Measurements from ENCODE around the gene ATP6AP2.
"Not testable (repeated sequence)": the region's sequence is repeated elsewhere in the genome, so short reads cannot be mapped to it uniquely, and the experiment has no call there.

The ATP6AP2 gene

DNA sequence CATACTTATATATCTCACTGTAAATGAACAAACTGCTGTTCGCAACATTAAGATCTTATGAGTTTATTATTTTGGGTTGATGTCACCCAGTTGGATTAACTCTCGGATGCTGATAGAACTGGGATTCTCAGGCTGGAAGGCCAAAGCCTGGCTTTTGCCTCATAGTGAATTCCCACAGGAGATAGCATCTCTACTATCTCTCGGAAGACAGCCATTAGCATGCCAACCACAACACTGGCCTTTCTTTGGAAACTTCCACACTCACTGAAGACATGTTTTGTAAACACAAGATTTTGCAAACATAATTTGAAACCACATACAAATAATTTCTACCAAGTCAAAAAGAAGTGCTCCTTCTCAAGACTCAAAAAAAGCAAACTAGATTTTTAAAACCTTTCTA, 4.5 kb upstream of the ATP6AP2 start:
- DNase-seq, result no peak

DNA sequence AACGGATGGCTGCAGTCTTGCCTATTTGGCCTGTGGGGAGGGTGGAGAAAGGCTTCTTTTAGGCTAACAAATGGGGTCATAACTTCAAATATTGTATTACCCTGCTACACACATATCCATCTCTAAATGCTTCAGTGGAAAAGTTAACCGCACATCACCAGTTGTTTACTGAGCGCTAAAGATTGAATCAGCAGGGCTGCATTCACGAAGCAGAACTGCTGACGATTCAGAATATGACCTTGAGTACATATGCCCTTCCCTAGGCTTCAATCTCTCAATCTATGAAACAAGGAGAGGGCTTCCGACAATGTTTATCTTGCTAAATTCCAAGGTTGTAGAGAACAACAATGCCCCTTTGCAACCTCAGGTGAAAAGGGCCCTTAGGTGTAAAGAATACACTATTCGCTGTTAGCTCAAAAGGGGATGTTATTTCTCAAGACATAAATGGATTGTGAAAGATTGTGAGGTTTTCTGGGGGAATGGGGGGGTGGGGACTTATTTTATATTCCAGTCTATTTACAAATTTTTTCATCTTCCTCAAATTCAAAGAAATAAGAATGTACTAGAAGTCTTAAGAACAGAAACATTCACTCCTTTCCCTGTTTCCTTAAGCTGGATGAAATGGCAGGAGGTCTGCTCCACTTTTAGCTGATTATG, 2.6 kb upstream of the ATP6AP2 start:
- no peak for DNase-seq

DNA sequence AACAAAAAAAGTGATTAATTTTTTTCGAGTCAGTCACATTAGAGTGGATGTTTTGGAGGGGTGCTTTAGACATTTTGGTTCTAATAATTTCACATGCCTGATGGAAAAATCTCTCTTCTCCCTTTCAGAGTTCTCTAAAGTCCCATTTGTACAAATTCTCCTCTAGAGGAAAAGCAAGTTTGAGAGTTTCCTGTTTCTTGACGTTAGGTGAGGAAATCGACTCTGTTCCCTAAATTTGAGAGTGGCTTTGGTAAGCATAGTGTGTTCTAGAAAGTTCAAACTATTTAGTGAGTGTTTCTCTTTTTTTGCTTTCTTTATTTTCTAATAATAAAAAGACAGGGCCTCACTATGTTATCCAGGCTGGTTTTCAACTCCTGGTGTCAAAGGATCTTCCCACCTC, 1.6 kb upstream of the ATP6AP2 start:
- no peak for DNase-seq

DNA sequence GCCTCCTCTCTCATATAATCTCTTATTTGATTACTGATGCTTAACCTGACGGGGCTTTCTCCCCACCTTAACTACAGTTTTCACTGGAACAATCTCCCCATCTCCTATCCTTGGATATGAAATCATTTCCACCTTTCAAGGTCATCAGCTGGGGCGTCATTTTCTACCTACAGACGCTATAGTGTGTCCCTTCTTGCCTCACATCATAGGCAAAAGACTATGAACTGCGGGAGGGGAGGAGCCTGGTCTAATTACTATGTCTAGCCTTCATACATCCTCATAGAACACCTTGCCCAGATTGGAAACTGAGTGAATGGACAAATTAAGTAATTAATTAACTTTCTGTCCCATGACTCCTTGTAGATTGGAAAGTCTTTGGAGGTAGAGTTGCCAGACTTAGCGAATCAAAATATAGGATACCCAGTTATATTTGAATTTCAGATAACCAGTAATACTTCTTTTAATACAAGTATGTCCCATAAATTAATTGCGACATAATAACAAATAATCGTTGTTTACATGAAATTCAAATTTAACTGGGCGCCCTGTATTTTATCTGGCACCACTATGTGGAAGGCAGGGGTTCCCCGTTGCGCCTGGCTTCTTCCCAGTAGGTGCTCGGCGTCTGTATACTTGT, 752 bp upstream of the ATP6AP2 start:
- DNase-seq, result no peak

DNA sequence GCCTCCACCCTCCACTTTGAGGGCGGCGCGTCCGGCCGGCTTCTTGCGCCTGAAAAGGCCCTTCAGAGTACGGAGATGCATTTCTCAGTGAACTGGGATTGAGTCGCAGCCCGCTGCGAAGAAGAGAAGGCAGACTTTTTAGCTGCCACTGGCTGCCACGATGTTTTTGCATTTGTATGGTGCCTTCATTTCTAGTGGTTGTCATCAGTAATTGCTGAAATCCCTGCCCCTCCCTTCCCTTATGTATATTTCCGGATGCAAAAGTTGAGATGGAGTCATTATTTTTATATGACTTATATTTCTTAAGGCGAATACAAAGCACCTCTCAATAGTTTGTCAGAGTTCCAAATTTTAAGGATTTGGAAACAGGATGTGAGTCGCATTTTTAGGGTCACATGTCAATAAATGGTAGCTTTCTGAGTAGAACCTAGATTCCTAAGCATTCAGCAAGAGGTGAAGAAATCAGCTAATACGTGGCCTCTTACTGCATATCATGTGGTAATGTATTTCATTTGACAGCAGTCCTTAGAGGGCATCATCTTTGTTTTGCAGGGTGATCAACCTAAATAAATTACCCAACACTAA, 658 bp downstream of the ATP6AP2 start:
- DNase-seq, result peak; percentile 40

DNA sequence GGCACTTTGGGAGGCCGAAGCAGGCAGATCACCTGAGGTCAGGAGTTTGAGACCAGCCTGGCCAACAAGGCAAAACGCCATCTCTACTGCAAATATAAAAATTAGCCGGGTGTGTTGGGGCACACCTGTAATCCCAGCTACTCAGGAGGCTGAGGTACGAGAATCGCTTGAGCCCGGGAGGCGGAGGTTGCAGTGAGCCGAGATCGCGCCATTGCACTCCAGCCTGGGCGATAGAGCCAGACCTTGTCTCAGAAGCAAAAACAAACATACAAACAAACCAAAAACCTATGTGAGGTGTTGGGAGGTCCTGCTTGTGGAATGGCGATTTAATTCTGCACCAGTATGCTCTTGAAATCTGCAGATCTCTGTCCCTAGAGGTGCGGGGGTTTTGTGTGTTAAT, 1.4 kb downstream of the ATP6AP2 start:
- not testable (repeated sequence) for DNase-seq

DNA sequence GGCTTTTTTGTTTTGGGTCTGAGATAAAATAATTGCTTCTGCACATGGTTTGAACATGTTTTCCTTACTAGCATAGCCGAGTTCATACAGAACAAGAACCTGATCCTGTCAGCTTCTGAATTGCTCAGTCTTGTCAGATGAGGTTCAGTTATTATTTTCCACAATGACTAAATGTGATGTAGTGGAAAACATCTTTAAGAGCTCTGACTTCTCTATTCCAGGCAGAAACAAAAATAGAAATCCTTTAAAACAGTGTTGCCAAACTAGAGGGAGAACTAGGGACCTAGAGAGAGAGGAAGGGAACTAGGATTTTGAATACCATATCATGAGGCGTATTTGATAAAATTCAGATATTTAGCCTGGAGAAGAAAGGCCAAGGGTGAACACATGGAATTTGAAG, 2.0 kb downstream of the ATP6AP2 start:
- DNase-seq, result no peak

DNA sequence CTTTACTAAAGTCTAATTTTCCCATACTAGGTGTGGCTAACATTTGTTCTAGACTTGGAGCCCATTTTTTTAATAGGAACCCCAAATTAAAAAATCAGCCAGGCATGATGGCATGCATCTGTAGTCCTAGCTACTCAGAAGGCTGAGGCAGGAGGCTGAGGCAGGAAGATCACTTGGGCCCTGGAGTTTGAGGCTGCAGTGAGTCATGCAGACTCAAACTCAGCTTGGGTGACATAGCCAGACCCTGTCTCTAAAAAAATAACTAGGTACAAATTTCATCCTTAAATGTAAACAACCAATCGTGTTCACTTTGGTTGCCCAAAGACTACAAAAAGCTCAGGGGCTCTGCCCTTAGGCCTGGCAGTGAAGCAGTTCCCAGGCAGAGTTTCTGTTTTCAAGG, 6.9 kb downstream of the ATP6AP2 start:
- not testable (repeated sequence) for DNase-seq

DNA sequence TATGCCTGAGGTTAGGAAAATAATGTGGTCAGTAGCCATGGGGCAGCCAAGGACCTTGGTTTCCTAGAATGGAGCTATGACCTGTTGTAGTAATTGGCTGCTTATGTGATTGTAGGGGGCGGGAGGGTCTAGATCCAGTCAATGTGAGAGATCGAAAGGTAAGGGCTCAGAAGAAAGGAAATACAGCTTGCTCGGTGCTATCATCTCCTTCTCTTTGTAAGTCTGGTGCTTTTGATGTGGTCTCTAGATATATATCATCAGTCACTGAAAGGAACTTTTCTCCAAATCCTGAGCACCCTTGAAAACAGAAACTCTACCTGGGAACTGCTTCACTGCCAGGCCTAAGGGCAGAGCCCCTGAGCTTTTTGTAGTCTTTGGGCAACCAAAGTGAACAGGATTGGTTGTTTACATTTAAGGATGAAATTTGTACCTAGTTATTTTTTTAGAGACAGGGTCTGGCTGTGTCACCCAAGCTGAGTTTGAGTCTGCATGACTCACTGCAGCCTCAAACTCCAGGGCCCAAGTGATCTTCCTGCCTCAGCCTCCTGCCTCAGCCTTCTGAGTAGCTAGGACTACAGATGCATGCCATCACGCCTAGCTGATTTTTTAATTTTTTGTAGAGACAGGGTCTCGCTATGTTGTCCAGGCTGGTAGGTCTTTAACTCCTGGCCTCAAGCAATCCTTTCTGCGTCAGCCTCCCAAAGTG, 9.0 kb downstream of the ATP6AP2 start:
- DNase-seq, result not testable (repeated sequence)

DNA sequence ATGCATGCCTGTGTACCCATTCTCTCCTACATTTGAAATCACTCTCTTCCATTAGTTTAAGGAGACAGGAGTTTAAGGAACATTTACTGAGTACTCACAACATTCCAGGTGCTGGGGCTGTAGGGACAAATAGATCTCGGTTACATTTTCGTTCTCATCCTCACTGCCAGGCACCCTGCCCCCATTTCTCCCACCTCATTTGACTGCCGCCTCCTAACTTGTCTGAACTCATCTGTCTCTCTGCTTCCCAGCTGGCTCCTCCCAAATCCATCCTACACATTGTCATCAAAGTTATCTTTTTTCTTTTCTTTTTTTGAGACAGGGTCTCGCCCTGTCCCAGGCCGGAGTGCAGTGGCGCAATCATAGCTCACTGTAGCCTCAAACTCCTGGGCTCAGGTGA, 22.7 kb downstream of the ATP6AP2 start:
- no peak for DNase-seq

DNA sequence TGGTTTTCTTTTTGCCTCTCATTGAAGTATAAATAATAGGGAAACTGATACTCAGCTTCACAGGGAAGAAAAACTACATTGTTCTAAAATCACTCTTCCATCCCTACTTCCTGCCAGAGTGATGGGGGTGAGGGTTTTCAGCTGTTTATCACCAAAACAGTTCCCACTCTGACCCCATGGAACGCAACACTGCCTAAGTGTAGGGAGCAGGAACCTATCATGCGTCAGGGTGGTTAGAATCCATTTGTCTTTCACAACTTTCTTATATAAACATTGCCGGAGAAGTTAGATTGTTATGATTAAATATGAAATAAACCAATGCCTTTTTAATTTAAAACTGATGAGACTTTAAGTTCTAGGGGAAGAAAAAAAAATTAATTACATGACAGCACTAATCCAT, 26.6 kb downstream of the ATP6AP2 start:
- no peak for DNase-seq

DNA sequence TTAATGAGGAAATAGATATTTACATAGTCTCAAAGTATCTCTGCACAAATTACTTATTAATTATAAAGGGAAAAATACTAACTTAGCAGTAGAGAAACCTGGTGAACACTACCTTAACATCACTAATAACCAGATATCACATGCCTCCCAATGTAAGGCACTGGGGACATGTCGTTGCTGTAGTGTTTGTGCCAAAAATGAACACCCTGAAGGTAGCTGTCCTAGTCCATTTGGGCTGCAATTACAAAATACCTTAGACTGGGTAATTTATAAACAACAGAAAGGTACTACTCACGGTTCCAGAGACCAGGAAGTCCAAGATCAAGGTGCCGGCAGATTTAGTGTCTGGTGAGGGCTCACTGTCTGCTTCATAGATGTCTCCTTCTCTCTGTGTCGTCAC, 31.7 kb downstream of the ATP6AP2 start:
- no peak for DNase-seq

DNA sequence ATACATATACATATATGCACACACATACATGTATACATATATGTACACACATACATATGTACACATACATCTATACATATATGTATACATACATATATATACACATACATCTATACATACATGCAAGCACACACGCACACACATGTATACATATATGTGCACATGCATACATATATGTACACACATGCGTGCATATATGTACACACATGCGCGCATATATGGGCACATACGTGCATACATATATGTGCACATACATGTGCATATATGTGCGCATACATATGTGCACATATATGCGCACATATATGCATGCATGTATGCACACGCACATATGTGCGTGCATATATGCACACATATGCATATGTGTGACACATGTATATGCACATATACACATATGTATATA, 35.2 kb downstream of the ATP6AP2 start:
- no peak for DNase-seq

DNA sequence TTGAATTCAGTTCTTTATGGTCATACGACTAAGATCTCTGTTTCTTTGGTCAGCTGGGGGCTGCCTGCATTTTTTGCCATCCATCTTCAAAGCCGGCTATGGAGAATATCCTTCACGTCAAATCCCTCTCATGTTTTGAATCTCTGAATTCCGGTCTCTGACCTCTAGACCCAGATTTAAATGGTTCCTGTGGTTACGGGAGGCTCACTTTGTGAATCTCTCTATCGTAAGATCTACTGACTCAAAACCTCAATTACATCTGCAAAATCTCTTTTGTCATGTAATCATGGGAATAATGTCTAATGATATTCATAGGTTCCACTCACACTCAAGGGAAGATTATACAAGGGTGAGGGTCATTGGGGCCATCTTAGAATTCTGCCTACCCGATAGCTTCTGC, 36.8 kb downstream of the ATP6AP2 start:
- no peak for DNase-seq

DNA sequence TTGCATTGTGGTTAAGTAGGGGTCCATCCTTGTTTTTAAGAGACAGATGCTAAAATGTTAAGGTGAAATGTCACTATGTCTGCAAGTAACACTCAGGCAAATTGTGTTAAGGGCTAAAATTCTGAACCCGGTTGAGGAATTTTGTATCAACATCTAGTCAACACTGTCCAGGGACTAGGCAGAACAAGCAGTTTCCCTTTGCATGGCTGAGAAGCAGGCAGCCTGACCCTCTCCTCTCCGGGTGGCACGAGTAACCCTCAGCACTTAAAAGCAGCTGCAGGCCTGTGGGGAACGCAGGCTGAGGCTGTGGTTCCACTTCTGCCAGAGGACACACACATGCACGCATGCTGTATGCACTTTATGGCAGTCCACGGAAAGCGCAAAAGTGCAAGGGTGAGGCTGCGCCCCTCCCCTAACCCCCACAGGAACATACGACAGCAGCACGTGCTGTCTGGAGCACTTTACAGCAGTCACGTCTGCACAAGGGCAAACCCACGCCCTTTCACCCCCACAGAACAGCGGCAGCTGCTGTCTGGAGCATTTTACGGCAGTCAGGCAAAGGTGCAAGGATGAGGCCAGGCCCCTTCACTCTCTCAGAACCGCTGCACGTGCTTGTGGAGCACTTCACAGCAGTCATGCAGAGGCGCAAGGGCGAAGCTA, 41.8 kb downstream of the ATP6AP2 start:
- no peak for DNase-seq

DNA sequence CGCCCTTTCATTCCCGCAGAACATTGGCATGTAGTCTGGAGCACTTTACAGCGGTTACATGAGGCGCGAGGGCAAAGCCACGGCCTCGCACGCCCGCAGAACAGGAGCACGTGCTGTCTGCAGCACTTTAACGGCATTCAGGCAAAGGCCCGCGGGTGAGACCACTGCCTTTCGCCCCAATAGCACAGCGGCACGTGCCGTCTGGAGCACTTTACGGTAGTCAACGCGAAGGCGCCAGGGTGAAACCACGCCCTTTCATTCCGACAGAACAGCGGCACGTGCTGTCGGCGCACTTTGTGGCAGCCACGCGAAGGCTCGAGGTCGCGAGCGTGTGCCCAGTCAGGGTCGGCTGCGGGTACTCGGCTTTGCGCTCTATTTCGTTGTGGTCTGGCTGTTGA, 42.4 kb downstream of the ATP6AP2 start, which contains the start of gene MPC1L:
Gene MPC1L (plus strand): TSS at position 290 of the 398 bp plus-strand sequence. CDS start 138 bp downstream, outside the sequence.
- DNase-seq, result no peak

DNA sequence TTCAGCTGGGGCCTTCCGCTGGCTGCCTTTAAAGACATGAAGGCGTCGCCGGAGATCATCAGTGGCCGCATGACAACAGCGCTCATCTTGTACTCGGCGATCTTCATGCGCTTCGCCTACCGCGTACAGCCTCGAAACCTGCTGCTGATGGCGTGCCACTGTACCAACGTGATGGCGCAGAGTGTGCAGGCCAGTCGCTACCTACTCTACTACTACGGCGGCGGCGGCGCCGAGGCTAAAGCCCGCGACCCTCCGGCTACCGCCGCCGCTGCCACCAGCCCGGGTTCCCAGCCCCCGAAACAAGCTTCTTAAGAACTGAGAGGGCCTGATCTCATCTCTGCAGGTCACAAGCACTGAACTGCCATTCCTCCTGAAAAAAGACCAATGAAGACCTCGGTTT, 42.9 kb downstream of the ATP6AP2 start:
- DNase-seq, result no peak

DNA sequence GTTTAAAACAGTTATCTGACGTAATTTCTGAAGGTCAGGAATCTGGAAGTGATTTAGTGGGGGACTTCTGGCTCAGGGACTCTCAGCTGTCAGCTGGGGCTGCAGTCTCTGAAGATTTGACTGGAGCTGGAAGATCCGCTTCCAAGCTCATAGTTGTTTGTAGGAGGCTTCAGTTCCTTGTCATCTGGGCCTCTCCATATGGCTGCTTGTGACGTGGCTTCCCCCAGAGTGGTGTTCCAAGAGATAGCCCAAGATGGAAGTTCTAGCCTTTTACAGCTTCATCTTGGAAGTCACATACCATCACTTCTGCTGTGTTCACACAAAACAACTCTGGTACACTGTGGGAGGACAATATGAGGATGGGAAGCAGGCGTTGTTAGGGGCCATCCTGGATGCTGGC, 44.5 kb downstream of the ATP6AP2 start:
- no peak for DNase-seq

DNA sequence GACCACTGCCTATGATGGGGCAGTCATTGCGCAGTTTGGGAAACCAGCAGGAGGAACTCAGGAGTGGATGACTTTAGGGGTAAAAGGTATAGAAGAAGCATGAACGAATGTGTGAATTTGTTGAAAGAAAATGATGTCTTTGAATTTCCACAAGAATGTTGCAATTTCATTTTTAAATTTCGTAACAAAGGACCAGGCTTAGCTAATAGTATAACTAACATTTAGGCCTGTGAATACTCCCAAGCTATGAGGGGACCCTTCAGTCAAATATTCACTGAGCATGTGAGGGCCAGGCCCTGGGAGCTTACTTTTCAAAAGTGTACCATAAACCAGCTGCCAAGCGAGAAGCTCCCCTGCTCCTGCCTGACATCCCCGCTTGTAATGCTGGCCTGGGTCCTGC, 47.7 kb downstream of the ATP6AP2 start:
- no peak for DNase-seq

DNA sequence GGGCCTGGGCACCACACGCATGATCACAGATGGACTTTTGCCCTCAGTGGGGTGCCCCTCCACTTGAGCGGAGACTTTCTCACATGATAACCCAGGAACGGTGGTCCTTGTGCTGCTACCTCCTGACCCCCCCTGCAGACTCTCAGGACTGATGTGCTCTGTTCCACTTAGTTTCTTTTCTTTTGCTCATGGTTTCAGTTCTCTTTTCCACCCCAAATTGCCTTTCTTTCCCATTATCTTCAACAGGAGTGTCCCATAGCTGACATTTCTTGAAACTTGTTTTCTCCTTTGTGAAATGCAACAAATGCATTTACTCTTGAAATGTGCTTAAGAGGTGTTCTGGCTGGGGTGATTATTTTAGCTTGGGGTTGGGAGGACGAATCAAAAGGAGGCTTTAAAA, 51.4 kb downstream of the ATP6AP2 start:
- no peak for DNase-seq

DNA sequence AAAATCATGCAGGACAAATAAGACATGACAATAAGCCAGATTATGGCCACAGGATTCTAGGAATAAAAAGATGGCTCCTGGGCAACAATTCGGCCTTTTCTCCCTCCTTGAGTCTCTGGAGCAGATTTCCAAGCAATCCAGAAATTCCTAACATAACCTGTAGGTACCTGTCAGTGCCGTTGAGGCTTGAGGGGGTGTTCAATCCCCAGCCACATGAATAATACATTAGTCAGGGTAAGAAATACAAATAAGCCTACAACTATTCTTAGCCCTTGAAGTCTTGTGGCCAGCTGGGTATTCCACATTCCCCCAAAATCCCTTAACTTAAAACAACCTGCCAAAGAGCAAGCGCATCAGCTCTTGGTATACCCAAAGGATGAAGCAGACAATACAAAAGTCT, 56.9 kb downstream of the ATP6AP2 start:
- DNase-seq, result no peak

DNA sequence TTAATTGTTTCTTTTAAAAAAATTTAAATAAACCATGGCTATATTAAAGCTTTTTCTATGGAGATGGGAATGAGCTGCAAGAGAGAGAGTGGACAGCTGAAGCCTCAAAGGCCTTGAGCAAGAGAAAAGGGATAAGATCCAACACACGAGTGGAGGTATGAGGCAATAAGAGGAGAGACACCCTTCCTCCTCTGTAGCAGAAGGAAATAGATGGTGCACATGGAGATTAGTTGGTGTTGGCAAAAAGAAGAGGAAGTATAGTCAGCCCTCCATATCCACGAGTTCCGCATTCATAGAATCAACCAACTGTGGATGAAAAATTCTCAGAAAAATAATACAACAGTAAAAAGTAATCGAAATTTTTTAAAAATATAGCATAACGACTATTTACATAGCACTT, 63.4 kb downstream of the ATP6AP2 start:
- no peak for DNase-seq

DNA sequence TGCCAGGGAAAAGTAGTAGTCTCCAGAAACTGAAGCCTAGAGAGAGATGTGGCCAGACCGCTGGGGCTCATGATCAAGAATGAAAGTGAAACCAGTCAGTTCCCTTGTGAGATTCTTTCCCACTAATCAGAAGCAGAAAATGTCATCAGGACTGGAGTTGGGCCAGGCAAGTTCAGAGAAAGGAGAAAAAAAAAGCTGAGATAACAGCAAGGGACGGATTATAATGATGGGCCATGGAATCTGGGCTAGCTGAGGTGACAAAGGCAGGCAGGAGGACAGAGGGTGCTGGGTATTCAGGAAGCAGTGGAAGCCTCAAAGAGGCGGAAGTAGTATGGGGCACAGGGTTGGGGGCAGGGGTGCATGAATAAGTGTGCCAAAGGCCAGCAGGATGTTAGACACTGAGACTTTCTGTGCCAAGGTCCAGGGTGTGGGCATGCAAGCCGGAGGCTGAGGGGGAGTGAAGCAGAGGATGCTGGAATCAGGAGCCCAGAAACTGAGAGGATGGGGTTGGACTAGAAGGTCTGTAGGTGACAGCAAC, 64.1 kb downstream of the ATP6AP2 start:
- peak; percentile 51 for DNase-seq

All from activated T-cell treated with anti-CD3 and anti-CD28 coated beads, Interleukin-2, amount 50 U/mL, for 1 hour (primary cell).